ENCODE measurements around the gene CHMP2A. TPM values are rescaled to one million over a fixed set of nuclear protein-coding genes. Genes with fewer than 3 reads are reported as not detected.

The CHMP2A gene
- total RNA-seq, 8 experiments from 2014 or later: 106 to 165 (median 138) TPM

DNA sequence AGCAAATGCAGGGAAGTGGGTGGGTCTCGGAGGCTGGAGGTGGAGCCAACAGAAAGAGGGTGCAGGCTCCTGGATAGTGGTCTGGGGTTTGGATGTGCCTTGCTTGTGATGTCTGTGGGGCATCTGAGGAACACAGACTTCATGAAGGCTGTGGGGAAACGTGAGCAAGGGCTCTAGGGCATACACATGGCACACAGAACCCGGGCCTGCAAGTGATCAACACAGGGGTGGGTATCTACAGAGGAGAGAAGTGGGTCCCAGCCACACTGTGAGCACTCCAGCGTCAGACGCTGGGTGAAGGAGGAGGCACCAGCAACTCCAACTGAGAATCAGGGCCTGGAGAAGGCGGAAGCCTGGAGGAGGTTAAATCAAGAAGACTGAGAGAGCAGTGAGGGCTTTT, 8.9 kb upstream of the CHMP2A start:
- no peak for ATAC-seq (replicated peaks in 6 of 8)
- in situ Hi-C loops (cut with MboI; ENCODE audit: low pct_unique_long_range_greater_than_20kb in 2 of 9, low sequenced_read_pairs in 9 of 9, unreplicated experiment in 9 of 9): no loop called here
- Histone ChIP-seq H3K4me3 (no peak overlapping the region), H3K4me1 (replicated peaks in 1 of 2) (peaks cover 23 to 37% of the 10 kb centered on the region in 2 donors), H3K27ac (peak overlapping the region in 1 of 2 donors; percentile 60)
- WGBS, 10 experiments: 33 to 100% (median 75%) methylated on average over 1 to 6 of the region's 6 CpGs; no CpG with 5 or more reads in 3 of the 10 experiments

GRCh38 chr19:58563034-58563573, 8.2 kb upstream of the CHMP2A start:
- ATAC-seq (replicated peaks in 6 of 8): peak in 3 of 8 experiments; percentile 4 to 8 (median 6)
- peak overlapping the region; percentile 10 to 38 (median 30) for H3K4me3 ChIP-seq
- in situ Hi-C loops (cut with MboI; ENCODE audit: low pct_unique_long_range_greater_than_20kb in 2 of 9, low sequenced_read_pairs in 9 of 9, unreplicated experiment in 9 of 9): no loop called here
- peaks cover 23 to 37% of the 10 kb centered on the region in 2 donors for H3K4me1 ChIP-seq (replicated peaks in 1 of 2)
- WGBS, 10 experiments: 5 to 80% (median 21%) methylated on average over 1 to 6 of the region's 40 CpGs; no CpG with 5 or more reads in 5 of the 10 experiments
- H3K27ac ChIP-seq: peak overlapping the region; percentile 60 to 67

DNA sequence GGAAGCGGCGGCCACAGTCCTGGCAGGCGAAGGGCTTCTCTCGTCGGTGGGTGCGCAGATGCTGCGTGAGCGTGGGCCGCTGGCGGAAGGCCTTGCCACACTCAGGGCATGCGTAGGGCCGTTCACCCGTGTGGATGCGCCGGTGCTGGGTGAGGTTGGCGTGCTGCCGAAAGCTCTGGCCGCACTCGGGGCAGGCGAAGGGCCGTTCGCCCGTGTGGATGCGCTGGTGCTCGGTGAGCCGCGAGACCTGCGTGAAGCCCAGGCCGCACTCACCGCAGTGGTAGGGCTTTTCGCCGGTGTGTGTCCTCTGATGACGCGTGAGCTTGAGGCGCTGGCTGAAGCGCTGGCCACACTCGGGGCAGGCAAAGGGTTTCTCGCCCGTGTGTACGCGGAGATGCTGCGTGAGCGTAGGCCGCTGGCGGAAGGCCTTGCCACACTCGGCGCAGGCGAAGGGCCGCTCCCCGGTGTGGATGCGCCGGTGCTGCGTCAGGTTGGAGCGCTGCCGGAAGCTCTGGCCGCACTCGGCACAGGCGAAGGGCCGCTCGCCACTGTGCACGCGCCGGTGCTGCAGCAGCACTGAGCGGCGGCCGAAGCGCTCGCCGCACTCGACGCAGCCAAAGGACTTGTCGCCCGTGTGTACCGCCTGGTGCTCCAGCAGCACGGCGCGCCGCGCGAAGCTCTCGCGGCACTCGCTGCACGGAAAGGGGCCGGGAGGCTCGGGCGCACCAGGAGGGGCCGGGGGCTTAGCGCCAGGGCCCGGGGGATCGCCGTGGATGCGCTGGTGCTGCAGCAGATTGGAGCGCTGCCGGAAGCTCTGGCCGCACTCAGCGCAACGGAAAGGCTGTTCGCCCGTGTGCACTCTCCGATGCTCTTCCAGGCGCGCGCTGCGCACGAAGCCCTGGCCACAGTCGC, 7.5 kb upstream of the CHMP2A start:
- Histone ChIP-seq H3K4me1 (replicated peaks in 1 of 2) (peaks cover 23 to 37% of the 10 kb centered on the region in 2 donors), H3K4me3 (peak overlapping the region; percentile 10 to 38 (median 30)), H3K27ac (peak overlapping the region; percentile 60 to 67)
- in situ Hi-C loops (cut with MboI; ENCODE audit: low pct_unique_long_range_greater_than_20kb in 2 of 9, low sequenced_read_pairs in 9 of 9, unreplicated experiment in 9 of 9): no loop called here
- peak in 5 of 8 experiments; percentile 0 to 1 (median 0) for ATAC-seq (replicated peaks in 6 of 8)
- whole genome bisulfite sequencing, 10 experiments: 5 to 97% (median 31%) methylated on average over 6 to 20 of the region's 107 CpGs; no CpG with 5 or more reads in 6 of the 10 experiments

- Histone ChIP-seq H3K4me3 (peak overlapping the region in 1 of 5 donors; percentile 38), H3K4me1 (replicated peaks in 1 of 2) (peaks cover 23 to 37% of the 10 kb centered on the region in 2 donors), H3K27ac (no peak overlapping the region)
- no peak for ATAC-seq (replicated peaks in 6 of 8)
- 0 to 100% (median 80%) methylated on average over 1 to 7 of the region's 16 CpGs; no CpG with 5 or more reads in 2 of the 10 experiments for WGBS, 10 experiments
- in situ Hi-C loops (cut with MboI; ENCODE audit: low pct_unique_long_range_greater_than_20kb in 2 of 9, low sequenced_read_pairs in 9 of 9, unreplicated experiment in 9 of 9): no loop called here
Observed at GRCh38 chr19:58561373-58562121, 6.6 kb upstream of the CHMP2A start.

GRCh38 chr19:58560921-58561320, 6.0 kb upstream of the CHMP2A start:
- Histone ChIP-seq H3K27ac (no peak overlapping the region), H3K4me1 (replicated peaks in 1 of 2) (peaks cover 23 to 37% of the 10 kb centered on the region in 2 donors), H3K4me3 (no peak overlapping the region)
- in situ Hi-C loops (cut with MboI; ENCODE audit: low pct_unique_long_range_greater_than_20kb in 2 of 9, low sequenced_read_pairs in 9 of 9, unreplicated experiment in 9 of 9): no loop called here
- ATAC-seq (replicated peaks in 6 of 8): no peak

DNA sequence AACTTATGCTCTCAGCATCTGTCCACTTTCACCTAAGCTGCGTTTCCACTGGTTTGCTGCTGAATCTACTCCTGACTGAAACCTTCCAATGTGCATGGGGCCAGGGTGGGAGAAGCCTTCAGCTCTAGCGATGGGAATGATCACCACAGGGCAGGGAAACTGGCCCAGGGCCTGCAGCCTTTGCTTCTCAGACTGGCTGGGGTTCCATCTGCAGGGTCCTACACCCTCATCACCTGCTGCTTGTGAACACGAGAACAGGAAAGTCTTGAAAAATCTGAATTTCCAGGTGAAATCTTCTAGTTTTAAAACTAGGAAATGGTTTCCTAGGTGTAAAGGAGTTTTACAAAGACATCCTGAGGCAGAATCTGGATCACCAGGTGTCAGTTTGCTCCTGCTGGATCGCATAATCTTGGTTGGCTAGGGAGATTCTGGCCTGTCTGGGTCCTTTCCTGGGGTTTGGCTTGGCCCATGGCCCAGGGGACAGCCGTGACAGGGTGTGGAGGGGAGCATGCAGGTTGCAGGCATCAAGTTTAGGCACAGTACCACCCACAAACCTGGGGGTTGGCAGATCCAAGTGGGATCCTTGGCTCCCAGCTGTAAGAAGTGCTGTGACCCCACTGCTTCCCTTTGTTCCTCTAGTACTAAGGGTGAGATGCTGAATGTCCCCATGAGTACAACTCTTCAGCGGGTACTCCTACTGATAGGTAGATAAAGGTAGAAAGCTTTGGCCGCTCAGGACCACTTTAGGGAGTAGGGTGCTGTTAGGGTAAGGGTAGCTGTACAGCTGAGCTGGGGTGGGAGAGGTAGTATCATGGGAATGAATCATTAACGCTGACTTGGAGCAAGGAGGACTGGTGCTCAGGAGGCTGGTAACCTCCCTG, 5.3 kb upstream of the CHMP2A start:
- peak overlapping the region; percentile 51 to 81 (median 68) for H3K4me3 ChIP-seq
- WGBS, 10 experiments: 32 to 100% (median 79%) methylated on average over 1 to 3 of the region's 8 CpGs; no CpG with 5 or more reads in 1 of the 10 experiments
- H3K4me1 ChIP-seq (replicated peaks in 1 of 2): peaks cover 27 to 41% of the 10 kb centered on the region in 2 donors
- peak overlapping the region; percentile 99 to 100 for H3K27ac ChIP-seq
- in situ Hi-C loops (cut with MboI; ENCODE audit: low pct_unique_long_range_greater_than_20kb in 2 of 9, low sequenced_read_pairs in 9 of 9, unreplicated experiment in 9 of 9): no loop called here
- ATAC-seq (replicated peaks in 6 of 8): no peak

GRCh38 chr19:58559275-58560006, 4.5 kb upstream of the CHMP2A start:
- WGBS, 10 experiments: 0 to 1% (median 0%) methylated on average over 1 to 16 of the region's 33 CpGs; no CpG with 5 or more reads in 7 of the 10 experiments
- in situ Hi-C loops (cut with MboI; ENCODE audit: low pct_unique_long_range_greater_than_20kb in 2 of 9, low sequenced_read_pairs in 9 of 9, unreplicated experiment in 9 of 9): no loop called here
- ATAC-seq (replicated peaks in 6 of 8): peak; percentile 27 to 61 (median 56)
- H3K4me1 ChIP-seq (replicated peaks in 1 of 2): peaks cover 27 to 40% of the 10 kb centered on the region in 2 donors
- H3K4me3 ChIP-seq: peak overlapping the region; percentile 51 to 81 (median 68)
- H3K27ac ChIP-seq: peak overlapping the region; percentile 99 to 100

DNA sequence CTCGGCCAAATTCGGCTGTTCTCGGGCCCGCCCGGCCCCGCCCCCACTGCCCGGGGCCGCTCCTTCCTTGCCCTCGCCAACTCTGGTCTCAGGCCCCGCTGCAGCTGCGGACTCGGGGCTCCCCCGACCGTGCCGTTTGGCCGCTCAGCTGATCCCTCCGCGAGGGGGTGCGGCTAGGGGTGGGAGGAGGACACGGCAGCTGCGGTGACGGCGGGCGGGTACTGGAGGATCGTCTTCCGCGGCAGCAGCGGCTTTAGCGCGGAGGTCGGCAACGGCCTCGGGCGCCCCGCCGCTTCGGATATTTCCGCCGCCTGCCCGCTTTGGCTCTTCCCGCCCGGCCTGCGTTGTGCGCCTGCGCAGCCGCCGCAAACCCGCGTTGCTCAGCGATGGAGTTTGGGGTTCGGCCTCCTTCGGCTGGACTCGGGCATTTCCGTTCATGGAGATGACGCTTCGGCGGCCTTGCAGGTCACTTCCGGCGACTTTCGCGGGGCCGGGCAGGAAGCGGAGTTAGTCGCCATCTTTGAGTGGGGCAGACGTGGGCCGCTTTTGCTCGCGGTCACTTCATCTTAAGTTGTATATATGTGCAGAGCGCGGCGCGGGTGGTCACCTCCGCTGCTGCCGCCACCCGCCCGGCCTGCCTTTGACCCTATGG, 3.8 kb upstream of the CHMP2A start:
- ATAC-seq (replicated peaks in 6 of 8): peak; percentile 52 to 67 (median 60)
- in situ Hi-C loops (cut with MboI; ENCODE audit: low pct_unique_long_range_greater_than_20kb in 2 of 9, low sequenced_read_pairs in 9 of 9, unreplicated experiment in 9 of 9): no loop called here
- 0 to 2% (median 0%) methylated on average over 1 to 18 of the region's 76 CpGs; no CpG with 5 or more reads in 4 of the 10 experiments for WGBS, 10 experiments
- Histone ChIP-seq H3K4me1 (replicated peaks in 1 of 2) (peaks cover 32 to 38% of the 10 kb centered on the region in 2 donors), H3K4me3 (peak overlapping the region; percentile 62 to 83 (median 74)), H3K27ac (peak overlapping the region; percentile 99 to 100)

GRCh38 chr19:58558066-58558622, 3.2 kb upstream of the CHMP2A start, which contains the start of gene UBE2M:
UBE2M (minus strand) TSS chr19:58558611; CDS start chr19:58558381, 230 bp downstream.
- Histone ChIP-seq H3K4me3 (peak within 1 kb of the TSS; percentile 62 to 83 (median 74)), H3K4me1 (replicated peaks in 1 of 2) (peaks cover 35 to 38% of the 10 kb centered on the region in 2 donors), H3K27ac (peak within 1 kb of the TSS; percentile 99 to 100)
- WGBS, 10 experiments: 0% methylated on average over 1 of the region's 62 CpGs; no CpG with 5 or more reads in 8 of the 10 experiments
- in situ Hi-C loops (cut with MboI; ENCODE audit: low pct_unique_long_range_greater_than_20kb in 2 of 9, low sequenced_read_pairs in 9 of 9, unreplicated experiment in 9 of 9): no loop called here
- ATAC-seq (replicated peaks in 6 of 8): peak in 2 of 8 experiments; percentile 0

GRCh38 chr19:58557221-58558065, 2.5 kb upstream of the CHMP2A start:
- Histone ChIP-seq H3K4me3 (peak overlapping the region; percentile 62 to 83 (median 74)), H3K4me1 (replicated peaks in 1 of 2) (peaks cover 35 to 41% of the 10 kb centered on the region in 2 donors), H3K27ac (peak overlapping the region; percentile 99 to 100)
- whole genome bisulfite sequencing, 10 experiments: 0 to 100% (median 33%) methylated on average over 1 to 4 of the region's 12 CpGs; no CpG with 5 or more reads in 6 of the 10 experiments
- no peak for ATAC-seq (replicated peaks in 6 of 8)
- in situ Hi-C loops (cut with MboI; ENCODE audit: low pct_unique_long_range_greater_than_20kb in 2 of 9, low sequenced_read_pairs in 9 of 9, unreplicated experiment in 9 of 9): no loop called here

Data from motor neuron (in vitro differentiated cells).